ENCODE measurements around the gene SLC2A10.

SLC2A10 gene

DNA sequence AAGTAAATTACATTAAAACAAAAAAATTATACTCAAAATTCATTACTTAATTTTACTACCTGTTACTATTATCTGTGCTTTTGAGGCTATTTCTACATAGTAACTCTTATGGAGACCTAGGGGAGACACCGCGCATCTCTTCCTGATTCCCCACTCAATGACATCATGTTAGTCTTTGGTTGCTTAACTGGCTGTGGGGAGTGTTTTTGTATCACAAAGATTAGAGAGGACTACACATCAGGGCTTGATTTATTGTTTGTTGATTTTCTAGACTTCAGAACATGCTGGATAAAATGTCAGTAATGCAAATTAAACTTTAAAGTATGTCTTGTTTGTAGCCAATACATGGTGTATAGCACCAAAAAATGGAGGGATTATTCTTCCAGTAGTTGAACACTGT, 26.0 kb downstream of the SLC2A10 start:
- DNase-seq (ENCODE audit: low read depth): no peak

DNA sequence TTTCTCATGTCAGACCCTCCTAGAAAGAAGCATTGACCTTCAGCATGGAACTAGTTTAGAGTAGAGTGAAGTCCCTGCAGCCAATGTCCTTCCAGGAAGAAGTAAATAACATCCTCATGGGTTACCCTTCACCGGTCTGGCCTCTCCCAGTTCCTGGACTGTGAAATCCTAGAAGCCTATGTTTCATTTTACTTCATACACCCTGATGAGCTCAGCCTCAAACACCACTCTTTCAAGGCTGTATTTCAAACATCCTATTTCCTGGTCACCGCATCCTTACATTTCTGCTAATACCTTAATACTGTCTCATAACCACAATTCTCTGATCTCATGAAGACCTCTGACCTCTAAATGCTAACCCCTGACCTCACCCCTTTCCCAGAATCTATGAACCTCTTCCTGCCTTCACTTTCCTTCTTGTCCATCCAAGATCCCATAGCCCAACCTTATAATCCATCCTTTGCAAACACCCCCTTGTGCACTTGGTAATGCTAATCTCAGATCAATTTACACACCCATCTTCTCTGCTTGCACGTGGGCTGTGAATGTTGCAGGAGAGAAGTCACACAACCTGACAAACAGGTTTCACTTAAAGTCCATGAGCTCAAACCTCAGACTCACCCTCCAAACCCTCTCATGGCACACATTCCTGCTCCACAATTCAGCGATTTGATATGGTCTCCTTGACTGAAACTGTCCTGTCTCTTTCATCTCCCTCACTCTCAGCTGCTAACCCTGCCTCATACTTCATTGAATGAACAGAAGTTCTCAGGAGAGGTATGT, 30.2 kb downstream of the SLC2A10 start:
- DNase-seq (ENCODE audit: low read depth): no peak

DNA sequence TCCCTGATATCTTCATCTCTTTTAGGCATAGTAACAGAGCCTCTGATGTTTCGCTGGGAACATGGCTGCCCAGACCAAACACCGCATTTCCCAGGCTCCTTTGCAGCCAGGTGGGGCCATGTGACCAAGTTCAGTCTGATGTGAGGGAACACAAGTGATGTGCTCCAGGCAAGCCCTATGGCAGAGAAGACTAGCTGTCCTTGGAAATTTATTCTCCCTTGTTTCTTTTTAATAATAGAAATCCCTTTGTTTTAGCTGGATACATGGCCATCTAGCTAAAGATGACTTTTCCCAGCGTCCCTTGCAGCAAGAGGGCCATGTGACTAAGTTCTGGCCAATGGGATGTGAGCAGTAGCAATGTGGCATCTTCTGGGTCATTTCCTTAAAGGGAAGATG, 30.8 kb downstream of the SLC2A10 start:
- DNase-seq (ENCODE audit: low read depth): no peak

DNA sequence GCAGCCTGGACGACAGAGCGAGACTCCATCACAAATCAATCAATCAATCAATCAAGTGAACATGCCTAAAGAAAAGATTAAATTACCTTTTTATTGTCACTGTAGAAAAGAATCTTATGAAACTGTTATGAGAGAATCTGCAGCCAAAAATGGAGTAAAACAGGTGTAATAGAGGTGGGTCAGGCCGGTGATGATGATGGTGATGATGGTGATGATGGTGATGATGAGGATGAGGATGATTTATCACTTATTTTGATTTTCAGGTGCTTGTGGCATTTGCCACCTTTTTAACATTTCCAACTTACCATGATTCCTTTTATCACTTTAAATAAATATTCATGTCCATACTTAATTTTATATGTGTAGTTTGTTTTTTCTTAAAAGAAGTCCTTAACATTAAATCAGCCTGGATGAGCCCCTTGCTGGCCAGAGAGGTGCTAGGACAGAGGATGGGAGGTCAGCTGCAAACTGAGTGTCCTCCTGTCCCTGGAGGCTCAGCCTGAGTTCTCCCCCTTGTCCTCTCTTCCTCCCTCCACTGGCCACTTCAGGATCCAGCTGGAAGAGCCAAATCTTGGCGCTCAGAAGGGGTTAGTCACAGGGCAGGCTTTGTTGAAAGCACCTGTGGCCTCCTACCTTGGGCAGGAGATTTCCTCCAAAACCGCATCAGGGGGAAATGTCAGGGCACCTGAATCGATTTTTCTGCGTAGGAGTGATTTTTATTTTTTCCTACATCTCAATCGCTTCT, 32.6 kb downstream of the SLC2A10 start:
- no peak for DNase-seq (ENCODE audit: low read depth)

DNA sequence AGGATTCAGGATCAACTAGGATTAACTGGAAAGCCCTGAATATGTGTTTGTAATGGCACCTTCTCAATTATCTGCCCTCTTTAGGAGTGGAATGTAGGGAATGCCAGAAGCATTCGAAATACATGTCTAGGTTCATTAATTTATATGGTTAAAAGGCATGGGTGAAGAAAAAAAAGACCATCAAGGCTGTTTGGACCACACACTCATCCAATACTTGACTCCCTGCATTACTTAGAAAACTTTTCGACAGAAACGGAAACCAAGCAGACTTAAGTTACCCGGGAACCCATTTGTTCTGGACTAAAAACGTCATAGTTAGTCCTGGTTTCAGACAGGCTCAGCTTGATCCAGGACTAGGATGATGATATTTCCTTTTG, 33.2 kb downstream of the SLC2A10 start:
- DNase-seq (ENCODE audit: low read depth): no peak

DNA sequence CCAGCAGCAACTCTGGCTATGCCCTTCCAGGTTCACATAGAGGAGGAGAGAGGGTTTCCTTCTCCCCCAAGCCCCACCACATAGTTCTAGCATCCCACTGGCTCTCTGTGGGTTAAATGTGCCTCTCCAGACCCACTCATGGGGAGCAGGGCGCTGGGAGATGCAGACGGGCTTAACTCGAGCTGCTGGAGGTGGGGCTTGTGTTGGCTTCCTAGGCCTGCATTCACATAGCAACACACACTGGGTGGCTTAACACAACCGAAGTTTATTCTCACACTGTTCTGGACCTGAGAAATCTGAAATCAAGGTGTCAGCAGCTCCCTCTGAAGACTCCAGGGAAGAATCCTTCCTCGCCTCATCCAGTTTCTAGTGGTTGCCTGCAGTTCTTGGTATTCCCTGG, 33.6 kb downstream of the SLC2A10 start:
- no peak for DNase-seq (ENCODE audit: low read depth)

DNA sequence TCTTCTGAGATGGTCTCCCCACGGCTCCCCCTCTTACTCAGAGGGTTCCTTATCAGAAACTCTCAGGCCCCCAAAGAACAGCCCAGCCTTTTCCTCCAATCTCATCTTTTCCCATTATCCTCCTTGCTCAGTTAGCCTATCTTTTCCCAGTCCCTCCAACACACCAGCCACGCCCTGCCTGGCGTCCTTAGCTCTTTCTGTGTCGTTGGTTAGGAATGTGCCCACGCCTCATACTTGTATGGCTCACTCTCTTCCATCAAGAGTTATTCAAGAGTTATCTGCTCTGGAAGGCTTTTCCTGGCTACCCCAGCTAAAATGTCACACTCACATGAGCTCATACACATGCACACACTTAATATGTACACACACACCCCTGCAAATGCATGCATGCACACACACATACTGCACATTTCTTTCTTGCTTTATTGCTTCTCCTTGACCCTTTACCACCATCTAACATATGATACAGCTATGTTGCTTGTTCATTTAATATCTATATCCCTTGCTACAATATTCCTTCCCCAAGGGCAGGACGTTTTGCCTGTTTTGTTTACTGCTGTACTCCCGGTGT, 37.6 kb downstream of the SLC2A10 start:
- DNase-seq (ENCODE audit: low read depth): no peak

DNA sequence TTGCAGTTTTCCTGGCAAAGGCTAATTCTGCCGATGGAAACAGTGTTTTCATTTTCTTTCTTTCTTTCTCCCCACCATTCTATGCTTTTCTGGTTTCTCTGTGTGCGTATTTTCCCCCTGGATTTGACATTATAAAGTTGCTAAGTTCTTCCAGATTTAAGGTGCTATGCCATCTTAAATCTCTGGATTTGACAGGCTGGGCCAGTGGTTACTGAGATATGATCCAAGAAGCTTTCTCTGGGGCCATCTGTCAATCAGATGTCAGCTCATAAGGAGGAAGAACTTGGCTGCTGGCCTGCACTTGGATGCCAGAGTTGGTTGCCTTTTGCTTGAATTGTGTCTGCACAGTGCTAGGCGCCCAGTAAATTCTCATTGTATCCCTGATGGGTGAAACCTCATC, 39.7 kb downstream of the SLC2A10 start:
- no peak for DNase-seq (ENCODE audit: low read depth)

DNA sequence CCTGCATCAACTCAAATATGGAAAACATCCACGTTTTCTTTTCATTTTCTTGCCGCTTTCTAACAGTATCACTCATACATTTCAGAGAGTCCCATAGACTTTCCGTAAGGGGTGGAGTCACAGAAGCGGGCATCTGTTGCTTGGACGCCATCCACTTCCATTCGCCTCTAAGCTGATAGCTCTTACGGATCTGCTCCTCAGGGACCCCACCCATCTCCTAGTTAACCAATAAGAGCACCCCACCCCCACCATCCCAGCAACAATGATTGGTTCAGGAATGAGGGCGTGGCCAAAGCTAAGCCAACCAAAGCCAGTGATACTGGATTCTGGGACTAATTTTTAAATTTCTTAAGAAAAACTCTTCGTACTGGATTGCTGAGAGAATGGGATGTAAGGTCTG, 42.4 kb downstream of the SLC2A10 start:
- DNase-seq (ENCODE audit: low read depth): no peak

DNA sequence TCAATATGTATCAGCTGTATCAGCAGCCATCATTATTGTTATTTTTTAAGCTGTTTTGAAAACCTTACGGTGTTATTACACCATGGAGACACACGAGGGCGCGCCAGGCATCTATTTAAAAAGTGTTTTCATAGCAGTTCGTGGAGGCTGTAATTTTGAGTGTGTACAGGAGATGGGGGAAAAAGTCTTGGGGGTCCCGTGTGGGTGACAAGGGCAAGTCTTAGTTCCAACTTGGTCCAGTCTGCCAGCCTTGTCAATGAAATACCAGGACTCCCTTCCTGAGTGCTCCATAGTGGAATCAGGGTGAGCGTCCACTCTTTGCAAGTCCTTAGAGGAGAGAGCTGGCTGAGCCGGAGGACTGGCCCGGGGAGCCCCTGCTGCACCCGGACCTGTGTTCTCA, 43.3 kb downstream of the SLC2A10 start:
- DNase-seq (ENCODE audit: low read depth): peak; percentile 24

DNA sequence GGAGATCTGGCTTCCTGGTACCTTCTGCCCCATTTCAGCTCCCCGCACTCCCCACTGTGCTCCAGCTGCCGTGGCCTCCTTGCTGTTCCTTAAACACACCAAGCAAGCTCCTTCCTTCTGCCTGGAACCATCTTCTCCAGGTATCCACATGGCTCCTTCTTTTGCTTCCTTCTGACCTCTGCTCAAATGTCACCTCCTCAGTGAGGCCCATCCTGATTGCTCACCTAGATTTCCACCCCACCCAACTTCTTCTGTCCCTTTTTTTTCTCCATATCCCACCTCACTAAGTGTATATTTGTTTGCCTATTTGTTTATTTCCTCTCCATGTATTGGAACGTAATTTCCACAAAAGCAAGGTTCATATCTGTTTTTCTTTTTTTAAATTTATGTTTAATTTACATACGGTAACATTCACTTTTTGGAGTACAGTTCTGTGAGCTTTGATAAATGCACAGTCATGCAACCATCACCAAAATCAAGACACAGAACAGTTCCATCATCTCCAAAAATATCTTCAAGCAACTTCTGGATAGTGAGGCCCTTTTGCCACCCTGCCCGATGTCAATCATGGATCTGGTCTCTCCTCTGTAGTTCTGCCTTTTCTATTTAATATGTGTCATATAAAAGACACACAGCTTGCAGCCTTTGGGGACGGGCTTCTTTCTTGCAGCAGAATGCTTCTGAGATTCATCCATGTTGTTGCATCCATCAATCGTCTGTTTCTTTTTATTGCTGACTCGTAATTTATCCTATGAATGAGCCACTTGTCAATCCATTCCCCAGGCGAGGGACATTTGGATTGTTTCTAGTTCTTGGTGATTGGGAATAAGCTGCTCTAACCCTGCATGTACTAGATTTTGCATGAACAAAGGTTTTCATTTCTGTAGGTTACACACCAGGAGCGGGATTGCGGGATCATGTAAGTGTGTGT, 46.3 kb downstream of the SLC2A10 start:
- no peak for DNase-seq (ENCODE audit: low read depth)

DNA sequence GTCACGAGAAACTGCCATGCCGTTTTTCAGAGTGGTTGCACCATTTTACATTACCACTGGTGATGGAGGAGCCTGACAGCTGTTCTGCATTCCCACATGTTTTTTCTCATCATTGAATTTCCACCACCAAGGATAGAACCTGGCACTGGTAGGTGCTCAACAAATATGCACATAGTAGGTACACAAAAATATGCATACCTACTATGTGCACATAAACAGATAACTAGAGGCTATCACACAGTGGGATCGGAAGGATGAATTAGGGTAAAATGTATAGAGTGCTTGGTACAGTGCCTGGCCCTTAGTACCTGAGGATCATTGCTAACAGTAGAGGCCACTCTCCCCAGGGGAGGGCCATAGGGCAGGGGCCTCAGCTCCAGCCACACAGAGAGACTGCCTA, 47.0 kb downstream of the SLC2A10 start:
- no peak for DNase-seq (ENCODE audit: low read depth)

DNA sequence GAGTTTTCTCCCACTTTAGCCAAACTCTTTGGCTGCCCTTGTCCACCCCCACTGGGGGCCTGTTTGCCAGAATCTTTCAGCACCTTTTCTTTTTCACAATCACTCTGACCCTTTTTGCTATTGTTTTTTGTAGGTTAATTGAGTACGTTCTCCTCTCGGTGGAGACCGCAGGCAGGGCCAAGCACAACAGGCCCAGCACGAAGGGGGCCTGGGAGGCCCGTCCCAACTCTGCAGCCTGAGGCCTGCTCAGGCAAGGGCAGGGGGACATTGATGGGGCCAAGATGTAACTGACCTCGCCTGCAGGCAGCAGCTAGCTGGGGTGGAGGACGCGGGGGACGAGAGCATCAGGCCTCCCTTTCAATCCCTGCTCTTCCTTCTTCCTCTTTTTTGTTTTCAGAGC, 47.7 kb downstream of the SLC2A10 start:
- DNase-seq (ENCODE audit: low read depth): no peak

DNA sequence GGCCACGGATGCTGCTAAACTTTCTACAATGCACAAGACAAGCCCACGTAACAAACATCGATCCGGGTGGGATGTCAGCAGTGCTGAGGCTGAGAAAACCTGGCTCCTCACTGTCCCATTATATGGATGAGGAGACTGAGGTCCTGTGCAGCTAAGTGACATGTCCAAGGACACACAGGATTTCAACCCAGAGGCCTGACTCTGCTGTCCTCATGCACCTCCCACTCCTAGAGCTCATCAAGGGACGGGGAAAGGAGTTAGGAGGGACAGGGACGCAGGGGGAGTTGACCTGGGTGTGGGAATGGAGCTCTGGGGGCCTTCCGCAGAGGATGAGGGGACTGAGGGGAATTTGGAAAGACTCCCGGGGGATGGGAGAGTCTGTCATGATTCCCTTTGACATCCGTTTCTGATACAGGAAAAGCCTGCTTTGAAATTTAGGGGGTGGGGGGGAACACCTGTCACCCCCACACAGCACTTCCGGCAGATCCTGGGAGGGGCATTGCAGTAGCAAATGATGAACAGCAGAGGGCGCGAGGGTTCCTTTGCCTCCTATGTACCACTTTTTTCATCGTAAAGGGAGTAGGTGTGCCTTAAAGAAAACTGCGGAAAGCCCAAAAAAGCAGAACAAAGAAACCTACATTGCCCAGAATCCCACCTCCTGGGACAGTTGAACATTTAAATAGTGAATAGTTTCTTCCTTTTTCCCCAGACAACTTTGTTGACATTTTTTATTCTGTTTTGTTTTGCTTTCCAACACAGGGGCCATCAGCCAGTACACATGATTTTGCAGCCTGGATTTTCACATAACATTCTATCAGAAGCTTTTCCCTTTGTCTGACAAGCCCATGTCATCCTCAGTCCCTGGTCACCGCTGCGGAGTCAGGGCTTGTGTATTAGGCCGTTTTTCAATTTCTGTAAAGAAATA, 48.6 kb downstream of the SLC2A10 start:
- DNase-seq (ENCODE audit: low read depth): peak; percentile 20

DNA sequence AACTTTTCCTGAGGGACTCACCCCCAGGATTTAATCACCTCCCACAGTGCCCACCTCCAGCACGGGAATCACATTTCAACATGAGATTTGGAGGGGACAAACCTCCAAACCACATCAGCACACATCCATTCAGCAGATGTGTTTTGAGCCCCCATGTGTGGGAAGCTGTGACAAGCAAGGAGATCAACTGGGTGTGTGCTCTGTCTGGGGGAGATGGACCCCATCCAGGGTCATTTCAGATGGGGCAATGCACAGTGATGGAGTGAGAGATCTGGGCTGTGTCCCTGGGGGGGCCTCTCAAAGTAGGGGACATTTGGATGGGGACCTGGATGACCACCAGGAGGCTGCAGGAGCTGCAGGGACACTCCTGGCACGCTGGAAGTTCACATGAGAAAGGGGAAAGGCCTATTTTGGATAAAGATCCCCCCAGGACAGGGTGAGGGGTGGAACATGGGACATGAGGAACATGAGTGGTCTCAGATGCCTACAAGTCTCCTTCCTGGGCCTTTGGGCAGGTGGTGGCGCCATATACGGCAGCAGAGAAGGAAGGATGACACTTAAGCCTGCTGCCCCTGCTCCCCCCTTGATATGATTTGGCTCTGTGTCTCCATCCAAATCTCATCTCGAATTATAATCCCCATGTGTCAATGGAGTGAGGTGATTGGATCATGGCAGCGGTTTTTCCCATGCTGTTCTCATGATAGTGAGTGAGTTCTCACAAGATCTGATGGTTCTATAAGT, 49.6 kb downstream of the SLC2A10 start:
- DNase-seq (ENCODE audit: low read depth): no peak

DNA sequence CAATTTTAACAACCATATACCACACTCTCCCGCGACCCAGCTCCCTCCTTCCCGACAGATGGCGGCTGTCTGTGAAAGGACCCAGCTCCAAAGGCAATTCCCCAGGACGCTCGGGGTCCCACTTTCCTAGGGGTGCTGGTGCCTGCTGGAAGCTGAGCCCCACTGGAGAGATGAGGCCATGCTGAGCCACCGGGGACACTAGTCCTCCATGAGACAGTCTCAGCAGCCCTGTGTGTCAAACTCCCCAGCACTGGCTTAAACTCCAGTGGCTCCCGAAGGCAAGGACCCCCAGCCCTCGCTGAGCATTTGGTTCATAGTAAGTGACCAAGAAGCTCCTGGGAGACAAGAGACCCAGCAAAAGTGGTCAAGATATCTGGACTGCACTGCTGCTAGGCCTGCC, 52.1 kb downstream of the SLC2A10 start:
- no peak for DNase-seq (ENCODE audit: low read depth)

DNA sequence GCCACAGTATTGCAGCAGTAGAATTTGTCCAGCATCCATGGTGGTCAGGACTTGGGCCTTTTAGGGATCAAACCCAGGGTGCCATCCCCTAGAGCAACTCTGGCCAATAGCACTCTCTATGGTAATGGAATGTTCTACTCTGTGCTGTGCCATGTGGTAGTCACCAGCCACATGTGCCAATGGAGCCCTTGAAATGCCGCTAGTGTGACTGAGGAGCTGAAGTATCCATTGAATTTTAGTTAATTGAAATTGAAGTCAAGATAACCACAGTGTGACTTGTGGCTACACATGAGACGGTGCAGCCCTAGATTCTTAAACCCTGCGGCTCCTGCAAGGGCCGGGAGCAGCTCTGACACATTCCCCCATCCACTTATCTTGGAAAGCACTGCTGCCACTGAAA, 54.6 kb downstream of the SLC2A10 start:
- no peak for DNase-seq (ENCODE audit: low read depth)

DNA sequence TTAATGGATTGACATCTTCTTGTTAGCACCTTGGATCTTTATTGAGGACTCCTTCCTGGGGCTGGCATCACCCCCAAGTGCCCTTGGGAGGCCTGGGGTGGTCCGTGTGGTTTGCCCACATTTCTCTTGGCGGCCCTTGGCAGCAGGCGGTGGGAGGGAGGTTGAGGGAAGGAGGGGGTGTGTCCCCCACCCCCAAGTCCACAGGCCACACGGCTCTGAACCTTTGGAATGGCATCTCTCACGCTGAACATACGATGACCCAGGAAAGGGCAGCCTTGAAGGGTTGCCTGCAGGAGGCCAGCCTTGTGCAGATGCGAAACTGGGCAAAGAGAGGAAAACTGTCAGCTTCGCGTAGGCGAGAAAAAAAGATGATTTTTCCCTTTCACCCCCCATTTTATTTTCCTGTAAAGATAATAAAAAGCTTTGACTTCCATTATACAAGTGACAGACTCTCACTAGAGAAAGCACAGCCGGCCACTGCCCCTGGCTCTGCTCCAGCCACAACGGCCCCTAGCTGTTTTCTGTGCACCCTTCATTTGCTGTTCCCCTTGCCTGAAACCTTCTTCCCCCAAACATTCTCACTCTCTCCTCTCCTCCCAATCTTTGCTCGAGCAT, 56.2 kb downstream of the SLC2A10 start:
- DNase-seq (ENCODE audit: low read depth): no peak

DNA sequence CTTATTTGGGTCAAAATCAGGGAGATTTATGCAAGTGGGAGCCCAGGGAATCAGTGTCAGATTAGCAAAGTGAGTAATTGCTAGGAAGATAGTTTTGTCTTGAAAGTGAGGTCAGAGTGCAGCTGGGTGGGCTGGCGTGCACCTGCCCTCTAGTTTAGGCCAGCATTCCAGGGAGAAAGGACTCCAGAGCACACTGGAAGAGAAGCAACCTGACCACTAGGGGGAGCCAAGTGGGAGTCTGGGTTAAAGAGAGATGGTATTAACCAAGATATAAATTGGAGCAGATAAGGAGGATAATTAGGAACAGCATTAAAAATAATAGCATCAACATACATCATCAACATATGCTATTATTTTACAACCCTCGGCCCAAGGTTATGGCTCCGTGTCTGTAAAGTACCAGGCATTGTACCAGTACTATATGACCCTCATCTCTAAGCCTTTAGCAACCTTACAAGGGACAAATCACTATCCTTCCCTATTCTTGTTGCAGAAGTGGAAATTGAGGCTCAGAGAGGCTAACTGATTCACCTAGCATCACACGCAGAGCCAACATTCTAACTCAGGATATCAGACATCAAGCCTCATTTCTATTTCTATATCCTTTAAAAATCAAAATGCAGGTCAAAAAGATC, 57.8 kb downstream of the SLC2A10 start:
- no peak for DNase-seq (ENCODE audit: low read depth)
